NCI-H2081 (cell line): ENCODE data around the gene SOWAHA.
A peak's percentile ranks its signal among the peaks of the same experiment; 100 is the strongest.

Source experiments
- DNase-seq, 2 experiments: peaks; one replicate each; lab custom pipeline; 2025; lab: John Stamatoyannopoulos, UW

SOWAHA gene

DNA sequence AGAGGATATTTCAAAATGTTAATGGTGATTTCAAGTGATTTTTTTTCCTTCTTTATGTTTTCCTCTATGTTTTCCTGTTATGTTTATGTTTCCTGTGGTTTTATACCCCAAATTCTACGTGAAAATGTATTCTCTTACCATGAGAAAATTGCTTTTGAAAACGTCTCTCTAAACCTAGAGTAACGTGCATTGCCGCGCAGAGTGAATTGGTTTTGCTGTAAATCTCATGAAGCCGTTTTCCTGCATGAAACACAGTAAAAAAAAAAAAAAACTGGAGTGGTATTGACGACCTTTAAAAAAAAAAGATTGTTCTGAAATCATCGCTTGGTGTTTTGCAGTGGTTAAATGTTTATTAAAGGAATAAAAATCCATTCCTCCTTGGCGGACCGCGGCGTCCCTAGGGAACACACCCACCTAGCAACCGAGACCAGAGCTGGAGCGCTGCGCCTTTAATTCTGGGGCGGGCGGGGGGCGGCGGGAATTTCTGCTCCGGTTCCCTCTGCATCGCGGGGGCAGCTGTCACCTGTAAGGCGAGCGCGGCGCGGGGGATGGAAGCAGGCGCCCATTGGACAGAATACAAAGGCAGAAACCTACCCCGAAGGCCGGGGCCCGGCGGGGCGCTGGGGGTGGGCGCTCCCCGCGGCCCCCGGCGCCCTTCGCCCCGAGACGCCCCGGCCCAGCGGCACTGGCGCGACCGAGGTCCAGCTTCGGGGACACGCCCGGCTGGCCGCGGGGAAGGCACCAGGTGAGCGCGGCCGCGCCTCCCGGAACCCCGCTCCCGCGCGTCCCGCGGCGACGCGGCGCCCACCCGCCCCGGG lies at the start of gene SOWAHA:
Gene SOWAHA (plus strand): TSS at position 522 of the 818 bp plus-strand sequence. CDS start 320 bp downstream, outside the sequence.
- peak; percentile 20 to 49 for DNase-seq

DNA sequence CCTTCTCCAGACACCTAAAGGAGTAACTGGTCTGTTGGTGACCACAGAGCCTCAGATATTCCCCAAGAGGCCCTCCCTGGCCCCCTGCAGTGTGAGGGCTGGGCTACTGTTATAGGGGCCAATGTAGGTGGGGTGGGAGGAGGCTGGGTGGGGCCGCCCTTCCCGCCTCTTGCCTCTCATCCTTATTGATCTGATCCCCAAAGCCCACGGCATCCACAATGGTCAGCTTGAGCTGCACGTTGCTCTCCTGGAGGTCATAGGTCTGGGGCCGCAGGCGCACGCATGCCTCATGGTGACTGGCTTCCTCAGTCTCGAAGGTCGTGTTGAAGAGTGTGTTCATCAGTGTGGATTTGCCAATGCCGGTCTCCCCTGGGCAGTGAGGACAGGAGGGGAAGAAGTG lies 49.1 kb upstream of the SOWAHA start:
- DNase-seq, result no peak

DNA sequence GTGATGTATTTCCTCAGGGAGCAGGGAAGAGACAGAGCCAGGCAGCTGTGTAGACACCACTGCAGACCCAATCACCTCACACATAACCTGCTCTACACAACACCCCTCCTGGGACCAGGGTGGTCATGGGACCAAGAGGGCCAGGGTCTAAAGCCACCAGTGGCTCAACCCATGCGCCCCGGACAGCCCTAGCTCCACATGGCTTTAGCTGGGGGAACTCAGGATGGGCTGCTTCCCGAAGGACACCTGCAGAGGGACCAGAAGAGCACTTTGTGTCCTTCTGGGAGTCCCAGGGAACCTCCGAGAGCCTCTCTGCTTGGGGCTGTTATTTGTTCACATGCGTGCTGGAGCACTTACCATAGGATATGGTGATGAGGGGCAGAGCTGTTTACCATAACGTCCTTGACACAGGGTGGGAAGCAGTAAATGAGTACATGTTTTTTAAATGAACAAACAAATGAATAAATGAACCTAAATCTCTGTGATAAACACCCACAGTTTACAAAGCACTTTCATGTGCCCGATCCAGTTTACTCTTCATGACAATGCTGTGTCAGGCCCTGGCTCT lies 48.3 kb upstream of the SOWAHA start:
- DNase-seq, result no peak

DNA sequence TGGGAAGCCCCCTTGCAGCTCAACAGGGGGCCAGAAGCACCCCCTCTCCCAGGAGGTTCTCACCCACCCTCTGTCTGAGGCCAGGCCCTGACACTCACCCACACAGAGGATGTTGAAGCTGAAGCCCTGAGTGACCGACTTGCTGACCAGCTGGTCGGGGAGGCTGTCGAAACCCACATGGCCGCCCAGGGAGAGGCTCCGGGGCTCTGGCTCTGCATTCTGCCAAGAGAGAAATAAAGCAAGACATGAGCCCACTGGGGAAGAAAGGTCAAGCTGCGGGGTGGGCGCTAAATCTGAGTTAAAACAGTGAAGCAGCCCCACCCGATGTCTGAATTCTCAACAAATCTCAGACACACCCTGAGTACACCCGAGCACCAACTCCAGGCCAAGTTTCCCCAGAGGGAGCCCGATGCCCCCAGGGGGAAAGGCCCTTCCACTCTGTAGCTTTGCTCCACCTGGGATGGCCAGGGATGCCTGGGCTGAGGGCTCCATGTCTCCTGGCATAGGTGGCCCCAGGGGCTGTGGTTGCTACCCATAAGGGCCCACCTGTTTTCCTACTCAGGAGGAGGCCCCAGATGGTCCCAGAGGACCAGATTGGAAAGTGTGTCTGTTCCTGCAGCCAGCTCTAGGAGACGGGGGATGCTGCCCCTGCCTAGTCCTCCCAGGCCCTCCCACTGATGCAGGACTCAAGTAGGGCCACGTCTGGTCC lies 47.6 kb upstream of the SOWAHA start:
- no peak for DNase-seq

DNA sequence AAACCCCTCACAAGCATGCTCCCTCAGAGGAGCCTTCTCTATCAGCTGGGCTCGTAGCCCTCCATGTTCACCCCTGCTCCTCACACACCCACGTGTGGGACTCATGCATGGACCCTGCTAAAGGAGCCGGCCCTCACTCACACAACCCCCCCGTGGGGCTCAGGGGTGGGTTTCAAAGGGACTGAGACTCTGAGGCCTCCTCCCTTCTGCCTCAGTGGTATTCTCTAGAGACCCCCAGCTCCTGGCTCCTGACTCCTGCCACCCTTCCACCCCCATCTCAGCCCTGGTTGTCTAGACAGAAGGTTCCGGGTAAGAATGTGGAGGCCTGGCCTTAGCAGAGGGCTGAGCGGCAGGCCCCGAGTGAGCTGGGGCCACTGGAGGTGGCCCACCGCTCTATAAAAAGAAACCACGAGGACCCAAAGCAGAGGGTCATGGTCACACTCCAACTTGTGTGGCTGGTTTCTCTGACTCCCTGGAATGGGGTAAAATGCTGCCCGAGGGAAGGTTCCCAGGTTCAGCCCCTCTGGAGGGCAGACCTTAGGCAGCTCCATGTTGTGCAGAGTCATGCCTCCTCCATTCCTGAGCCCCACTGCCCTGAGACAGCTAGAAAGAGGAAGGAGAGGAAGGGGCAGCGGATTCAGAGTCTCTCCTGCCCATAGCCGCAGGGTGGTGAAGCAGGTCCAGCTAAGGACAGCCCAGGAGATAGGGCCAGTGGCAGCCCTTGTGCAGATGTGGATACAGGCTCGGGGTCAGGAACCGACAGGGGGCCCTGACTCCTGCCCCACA lies 46.9 kb upstream of the SOWAHA start:
- no peak for DNase-seq

DNA sequence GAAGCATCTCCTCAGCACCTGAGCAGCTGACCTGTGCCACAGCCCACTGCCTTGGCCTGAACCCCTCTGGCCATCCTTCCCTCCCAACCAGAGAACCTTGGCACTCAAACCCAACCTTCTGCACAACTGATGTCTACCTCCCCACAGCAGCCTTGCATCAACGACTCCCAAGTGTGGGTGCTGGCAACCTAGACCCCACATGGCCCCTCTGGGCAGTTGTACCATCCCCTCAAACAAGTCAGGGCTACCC lies 46.4 kb upstream of the SOWAHA start:
- DNase-seq, result no peak

DNA sequence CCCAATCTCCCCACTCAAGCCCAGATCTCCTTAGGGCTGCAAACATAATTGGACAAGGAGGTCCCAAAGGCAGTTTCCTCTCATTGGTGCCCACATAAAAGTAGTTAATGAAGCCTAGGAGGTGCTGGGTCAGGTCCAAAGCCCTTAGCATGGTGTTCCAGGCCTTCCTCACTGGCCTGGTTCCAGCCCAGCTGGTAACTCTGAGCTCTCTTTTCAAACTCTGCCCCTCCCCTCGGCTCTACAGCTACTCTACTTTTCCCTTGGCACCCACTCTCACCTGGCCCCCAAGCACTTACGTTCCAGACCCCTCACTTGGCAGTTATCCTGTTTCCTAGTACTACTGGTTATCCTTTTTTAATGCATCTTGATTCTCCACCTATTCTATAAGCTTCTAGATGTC lies 46.0 kb upstream of the SOWAHA start:
- DNase-seq, result no peak

DNA sequence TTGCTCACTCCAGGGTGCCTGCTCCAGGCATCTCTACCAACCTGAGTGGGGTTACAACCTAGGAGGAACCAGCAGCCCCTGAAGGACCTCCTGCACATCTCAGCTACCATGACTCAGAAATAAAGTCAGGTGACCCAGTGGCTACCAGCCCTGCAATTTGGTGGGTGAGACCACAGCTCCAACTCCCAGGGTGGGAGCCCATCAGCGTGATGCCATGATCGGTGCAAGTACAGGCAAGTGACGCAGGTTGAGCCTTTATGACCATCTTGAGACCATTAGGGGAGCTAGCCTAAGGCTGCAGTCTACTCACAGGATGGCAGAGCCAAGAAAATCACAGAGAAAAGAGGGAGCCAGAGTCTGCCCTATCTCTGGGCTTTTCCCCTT lies 44.6 kb upstream of the SOWAHA start:
- no peak for DNase-seq

DNA sequence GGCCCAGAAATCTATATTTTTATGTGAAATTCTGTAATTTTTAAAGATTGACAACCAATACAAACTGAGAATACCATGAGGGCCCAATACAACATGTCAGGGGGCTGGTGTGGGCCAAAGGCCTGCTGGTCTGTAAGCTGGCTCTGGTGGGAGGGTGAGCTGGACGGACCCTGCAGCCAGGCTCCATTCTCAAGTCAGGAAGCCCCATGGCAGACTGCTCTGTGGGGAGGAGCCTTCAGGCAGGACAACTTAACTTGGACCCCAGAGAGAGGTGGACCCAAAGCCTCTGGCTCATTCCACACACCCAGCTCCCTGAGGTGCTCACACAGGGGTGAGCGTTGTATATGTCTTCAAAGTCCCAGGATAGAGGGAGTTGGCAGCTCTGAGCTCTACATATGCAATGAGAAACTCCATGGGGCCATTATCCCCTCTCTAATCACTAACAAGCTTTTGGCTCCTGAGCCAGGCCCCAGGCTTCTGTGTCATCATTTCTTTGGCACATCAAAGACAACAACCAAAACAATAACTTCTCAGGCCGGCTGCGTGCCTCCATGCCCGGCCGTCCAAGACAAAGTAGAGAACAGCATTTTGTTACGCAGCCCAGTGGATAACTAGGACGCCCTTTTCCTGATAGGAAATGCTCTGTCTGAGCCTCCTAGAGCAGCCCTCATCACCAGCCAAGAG lies 42.5 kb upstream of the SOWAHA start:
- no peak for DNase-seq

DNA sequence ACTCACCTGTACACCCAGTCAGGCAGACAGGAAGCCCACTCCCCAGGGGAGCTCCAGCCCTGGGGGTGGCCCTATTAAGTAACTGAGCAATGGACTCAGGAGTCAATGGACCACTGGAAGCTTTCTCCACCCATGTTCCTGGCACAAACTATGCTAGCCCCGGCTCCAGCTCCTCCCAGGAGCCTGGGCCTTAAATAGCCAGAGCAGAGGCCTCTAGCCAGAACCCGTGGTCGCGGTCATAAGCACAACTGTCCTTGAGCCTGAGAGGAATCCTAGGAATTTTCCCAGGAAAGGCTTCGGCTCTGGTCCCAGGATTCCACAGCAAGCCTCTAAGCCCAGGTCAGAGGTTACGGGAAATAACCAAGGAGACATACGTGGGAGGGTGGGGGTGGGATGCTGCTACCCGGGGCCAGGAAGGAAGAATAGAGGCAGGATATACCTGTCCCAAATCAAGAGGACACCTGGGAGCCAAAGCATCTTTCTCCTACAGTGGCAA lies 41.6 kb upstream of the SOWAHA start:
- DNase-seq, result no peak

DNA sequence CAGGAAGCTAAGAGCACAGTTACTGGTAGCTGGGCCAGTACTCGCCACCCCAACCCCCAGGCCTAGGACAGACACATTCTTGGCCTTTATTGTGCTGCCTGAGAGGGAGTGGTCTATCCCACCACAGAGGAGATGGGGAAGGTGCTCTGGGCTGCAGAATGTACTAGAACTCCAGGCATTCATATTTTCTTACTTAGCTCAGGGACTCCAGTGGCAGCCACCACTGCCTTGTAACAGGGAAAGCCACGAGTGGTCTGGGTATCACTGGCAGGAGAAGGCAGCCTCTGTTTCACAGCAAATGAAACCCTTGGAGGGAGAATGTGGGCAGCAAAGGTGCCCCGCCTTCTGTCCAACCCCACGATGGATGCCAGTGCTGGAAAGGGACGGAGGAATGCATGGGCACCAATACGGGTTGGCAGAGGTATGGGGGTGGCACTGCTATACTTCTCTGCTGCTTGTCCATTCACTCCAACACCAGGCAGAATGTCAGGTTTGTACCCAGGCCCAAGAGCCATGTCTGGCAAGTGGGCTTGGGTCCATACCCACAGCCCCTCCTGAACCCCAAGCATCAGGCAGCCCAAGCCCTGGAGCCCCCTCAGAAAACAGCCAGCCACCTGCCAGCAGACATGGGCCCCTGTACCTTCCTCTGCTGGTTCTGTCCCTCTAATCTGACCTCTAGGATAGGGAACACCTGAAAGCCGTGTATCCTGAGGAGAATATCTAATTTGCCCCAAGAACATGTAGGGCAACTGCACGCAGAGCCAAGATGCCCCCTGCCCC lies 40.6 kb upstream of the SOWAHA start:
- no peak for DNase-seq

DNA sequence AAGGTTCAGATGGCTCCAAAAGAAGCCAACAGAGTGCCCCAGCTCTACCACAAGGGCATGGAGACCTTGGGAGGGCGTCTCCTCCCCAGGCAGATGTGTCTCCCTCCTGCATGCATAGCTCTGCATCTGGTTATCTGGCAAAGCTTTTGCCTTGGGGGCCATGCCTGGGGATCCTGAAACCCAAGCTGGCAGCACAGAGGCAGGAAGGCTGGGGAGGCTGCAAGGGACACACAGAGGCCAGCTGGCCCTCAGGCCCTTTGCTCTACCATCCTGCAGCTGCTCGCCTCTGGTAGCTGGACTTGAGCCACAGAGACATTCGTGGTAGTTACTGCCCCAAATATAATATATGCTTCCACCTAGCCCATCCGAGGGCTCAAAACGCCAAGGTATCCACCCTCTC lies 40.0 kb upstream of the SOWAHA start:
- DNase-seq, result no peak

DNA sequence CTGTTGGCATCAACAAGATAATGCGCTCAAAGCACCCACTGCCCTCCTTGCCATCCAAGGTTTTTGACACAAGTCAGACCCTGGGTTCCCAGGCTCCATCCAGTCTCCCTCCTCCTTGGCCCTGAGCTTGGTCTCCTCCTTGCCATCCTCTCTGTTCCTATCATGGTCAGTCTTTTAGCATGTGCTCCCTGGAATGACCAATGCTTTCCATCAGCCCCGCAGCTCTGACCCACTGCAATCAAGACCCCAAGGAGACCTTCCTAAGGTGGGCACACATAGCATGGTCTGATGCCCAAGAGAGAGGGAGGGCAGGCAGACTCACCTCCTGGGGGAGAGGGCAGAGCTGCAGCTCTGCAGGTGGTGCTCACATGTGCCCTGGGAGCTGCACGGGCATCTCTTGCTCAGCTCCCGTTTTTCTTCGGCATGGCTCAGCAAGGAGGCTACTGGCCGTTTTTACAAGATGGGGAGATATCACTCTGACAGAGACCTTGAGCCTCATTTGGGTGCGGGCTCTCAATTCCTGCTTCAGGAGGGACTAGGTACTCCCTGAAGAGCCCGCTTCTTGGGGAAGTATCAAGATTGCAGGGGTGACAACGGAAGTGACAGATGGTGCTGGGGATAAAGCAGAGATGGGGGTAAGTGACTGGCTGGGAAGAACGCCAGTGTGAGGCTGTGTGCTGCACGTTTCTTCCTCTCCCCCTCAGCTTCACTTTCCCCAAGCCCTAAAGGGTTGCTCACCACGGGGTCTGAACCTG lies 39.3 kb upstream of the SOWAHA start:
- no peak for DNase-seq

DNA sequence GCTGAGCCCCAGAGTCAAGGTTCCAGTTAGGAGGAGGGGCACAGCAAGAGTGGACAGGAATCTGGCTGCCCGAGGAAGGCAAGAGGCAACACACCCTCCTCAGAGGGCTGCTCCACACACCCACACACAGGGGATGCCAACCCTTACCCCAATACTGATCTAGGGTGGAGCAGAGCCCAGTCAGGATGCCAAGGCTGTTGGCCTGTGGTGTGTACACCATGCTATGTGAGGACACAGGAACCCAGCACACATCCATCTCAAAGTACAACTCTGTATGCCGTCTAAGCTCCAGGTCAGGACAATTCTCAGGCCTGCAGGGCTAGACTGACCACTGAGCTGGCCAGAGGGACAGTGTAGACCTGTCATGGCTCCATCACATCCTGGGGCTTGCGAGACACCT lies 38.7 kb upstream of the SOWAHA start:
- DNase-seq, result no peak

DNA sequence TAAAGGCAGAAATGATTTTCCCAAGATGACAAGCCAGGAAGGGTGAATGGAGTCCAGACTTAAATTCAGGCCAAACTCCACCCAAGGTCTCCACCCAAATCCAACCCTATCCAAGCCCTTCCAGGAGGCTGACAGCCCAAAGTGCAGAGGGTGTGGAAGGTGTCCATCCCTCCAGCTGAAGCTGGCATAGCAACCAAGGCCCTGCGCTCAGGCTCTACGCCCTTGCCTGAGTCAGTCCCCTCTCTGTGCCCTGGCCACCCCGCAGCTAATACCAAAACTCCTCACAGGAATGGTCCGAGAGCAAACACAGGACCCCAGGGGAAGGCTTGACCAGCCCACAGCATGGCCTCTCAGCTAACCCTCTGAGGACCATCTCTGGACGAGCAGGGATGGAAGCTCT lies 38.2 kb upstream of the SOWAHA start:
- DNase-seq, result no peak

DNA sequence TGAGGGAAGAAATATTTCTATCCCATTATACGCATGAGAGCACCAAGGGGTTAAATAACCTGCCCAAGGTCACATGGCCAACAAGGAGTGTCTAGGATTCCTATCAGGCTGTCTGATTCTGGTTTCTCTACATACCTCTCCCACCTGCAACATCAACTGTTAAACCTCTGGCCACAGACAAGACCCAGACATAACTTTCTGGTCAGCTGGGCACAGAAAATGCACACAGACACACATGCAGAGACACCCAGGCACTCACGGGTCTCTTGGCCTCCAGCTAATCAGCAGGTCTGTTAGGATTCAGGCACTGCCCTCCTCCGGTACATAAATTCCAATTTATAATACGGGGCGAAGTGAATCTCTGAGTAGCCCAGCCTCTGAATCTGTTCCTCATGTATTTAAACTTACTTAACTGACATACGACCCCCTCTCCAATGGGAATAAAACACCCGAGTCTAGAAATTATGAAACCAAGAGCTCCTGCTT lies 37.6 kb upstream of the SOWAHA start:
- DNase-seq, result no peak

DNA sequence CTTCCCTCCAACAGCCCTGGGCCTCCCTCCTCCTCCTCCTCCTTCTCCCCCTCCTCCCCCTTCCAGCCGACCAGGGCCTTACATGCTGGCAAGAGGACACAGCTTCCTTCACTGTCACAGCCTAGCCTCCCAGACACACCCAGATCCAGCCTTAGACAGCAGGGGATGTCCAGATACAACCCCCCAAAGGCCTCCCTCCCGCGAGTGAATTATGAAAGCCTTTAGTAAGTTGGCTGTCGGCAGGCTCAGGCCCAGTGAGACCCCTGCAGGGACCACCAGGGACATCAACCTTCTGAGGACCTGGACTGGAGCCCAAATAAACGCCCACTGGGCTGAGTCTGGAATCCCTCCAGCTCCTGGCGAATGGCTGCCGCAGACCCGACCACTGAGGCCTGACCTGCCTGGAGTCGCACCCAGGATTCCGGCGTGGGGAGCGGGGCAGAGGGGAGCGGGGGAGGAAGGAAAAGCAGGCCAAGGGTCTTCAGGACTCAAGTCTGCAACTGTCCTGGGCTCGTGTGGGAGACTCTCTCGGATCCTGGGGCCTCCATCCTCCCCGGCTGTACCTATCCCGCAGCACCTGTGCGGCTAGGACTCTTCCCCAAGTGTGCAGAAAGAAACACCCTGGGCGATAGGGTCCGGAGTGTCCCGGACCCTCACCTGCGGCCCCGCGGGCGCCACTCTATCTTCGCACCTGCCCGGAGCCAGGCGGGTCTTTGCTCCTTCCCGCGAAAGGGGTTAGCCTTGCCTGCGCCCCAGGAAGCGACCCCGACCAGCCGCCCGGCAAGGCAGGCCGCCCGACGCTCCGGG lies 36.8 kb upstream of the SOWAHA start:
- peak; percentile 8 to 32 for DNase-seq

DNA sequence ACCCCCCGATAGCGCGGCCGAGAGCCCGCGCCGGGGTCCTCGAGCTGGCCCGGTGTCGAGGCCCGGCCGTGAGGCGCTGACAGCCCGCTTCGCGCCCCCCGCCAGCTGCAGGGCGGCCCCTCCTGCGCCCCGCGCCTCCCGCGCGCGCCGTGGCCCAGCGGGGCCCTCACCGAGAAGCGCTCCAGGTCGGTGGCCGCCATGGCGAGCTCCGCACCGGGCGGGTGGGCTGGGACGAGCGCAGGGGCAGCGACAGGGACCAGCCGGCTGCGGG lies 36.2 kb upstream of the SOWAHA start:
- DNase-seq, result no peak

DNA sequence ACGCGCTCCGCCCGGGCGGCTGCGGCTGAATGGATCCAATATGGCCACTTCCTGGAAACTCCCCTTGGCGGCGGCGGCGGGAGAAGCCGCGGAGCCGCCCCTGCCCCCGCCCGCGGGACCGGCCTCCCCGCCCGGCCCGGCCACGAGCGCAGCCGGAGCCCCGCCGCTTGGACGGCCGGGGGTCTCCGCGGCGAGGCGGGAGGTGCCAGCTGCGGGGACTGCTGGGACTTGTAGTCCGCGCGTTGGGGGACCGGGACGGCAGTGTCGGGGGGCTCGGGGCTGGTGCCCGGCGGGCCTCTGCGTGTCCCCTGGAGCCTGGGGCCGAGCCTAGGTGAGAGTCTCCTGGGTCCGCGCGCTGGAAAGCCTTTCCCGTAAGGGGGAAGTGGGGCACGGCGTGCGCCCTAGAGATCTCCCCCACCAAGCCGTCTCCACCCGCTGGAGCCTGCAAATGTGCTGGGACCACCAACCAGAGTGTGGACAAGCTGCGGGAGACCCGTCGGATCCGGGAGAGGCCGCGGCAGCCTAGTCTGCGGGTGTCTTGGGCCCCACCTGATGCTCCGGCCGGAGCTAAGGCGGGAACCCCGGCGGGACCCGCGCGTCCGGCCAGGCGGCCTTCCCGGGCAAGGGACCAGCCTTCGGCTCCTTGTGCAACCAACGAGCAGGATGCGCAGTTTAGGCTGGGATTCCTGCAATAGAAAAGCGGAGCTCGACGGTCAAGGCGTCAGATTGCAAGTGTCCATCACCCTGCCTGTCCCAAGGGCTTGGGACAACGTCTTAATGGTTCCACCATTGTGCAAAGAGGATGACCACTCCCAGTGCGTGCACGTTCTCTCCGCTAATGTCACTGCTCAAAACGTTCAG lies 35.7 kb upstream of the SOWAHA start, which contains the start of gene SEPTIN8:
Gene SEPTIN8 (minus strand): TSS at position 31 of the 861 bp plus-strand sequence. CDS start 102 bp downstream, outside the sequence.
- peak in 1 of 2 experiments; percentile 28 for DNase-seq
